H1 (cell line): ENCODE data around the gene BTD. TPM values are rescaled to one million over a fixed set of nuclear protein-coding genes. Genes with fewer than 3 reads are reported as not detected.
"Not testable (repeated sequence)": the region's sequence is repeated elsewhere in the genome, so short reads cannot be mapped to it uniquely, and the experiment has no call there.

ENCODE experiments used
- CTCF ChIA-PET: fragments of 300-600 bp; sonication (Branson Sonifier 250); formaldehyde crosslinking; loops from one replicate; lab custom pipeline; 2021; ENCODE audit not compliant: partially characterized antibody; lab: Charles Lee
- POLR2A ChIA-PET: fragments of 300-600 bp; sonication (Branson Sonifier 250); formaldehyde crosslinking; loops from one replicate; lab custom pipeline; 2021; ENCODE audit warnings: inconsistent platforms; ENCODE audit not compliant: partially characterized antibody; lab: Charles Lee
- DNase-seq, 2 experiments: peaks; one replicate each; pipeline versions ENCODE4 v3.0.0 to v3.0.0-alpha.2; 2010 to 2022; ENCODE audit warnings: low spot score in 2 of 2, low read depth in 1 of 2, mixed read lengths in 1 of 2
- FAIRE-seq: peaks from 2 replicates; lab custom pipeline; 2011; peaks lifted over from hg19 to GRCh38; lab: Jason Lieb, UNC
- H2AFZ ChIP-seq: 2 replicates; pipeline ENCODE4 v1.8.1; 2012; ENCODE audit warnings: low read length, inconsistent platforms
- H2AK5ac ChIP-seq: 2 replicates; pipeline ENCODE4 v1.6.1; 2013; ENCODE audit warnings: low read depth, low read length
- H2BK120ac ChIP-seq: replicated peaks from 2 replicates; pipeline ENCODE3; 2013; ENCODE audit warnings: low read depth, low read length, inconsistent platforms
- H2BK12ac ChIP-seq: 2 replicates; pipeline ENCODE4 v1.6.1; 2013; ENCODE audit warnings: low read depth, low read length
- H2BK15ac ChIP-seq: 2 replicates; pipeline ENCODE4 v1.6.1; 2013; ENCODE audit warnings: low read length
- H2BK20ac ChIP-seq: 2 replicates; pipeline ENCODE4 v1.6.1; 2013; ENCODE audit warnings: low read length
- H2BK5ac ChIP-seq: 2 replicates; pipeline ENCODE4 v1.6.1; 2013; ENCODE audit warnings: low read depth, low read length
- H3K14ac ChIP-seq: 2 replicates; pipeline ENCODE4 v1.6.1; 2013; ENCODE audit warnings: inconsistent platforms; ENCODE audit not compliant: insufficient read length
- H3K18ac ChIP-seq: 2 replicates; pipeline ENCODE4 v1.6.1; 2013; ENCODE audit warnings: low read length; ENCODE audit errors: extremely low read depth
- H3K23ac ChIP-seq: 2 replicates; pipeline ENCODE4 v1.6.1; 2013; ENCODE audit warnings: inconsistent platforms; ENCODE audit not compliant: insufficient read length
- H3K23me2 ChIP-seq: 2 replicates; pipeline ENCODE4 v1.6.1; 2013; ENCODE audit warnings: low read depth, low read length
- H3K27ac ChIP-seq: 2 replicates; pipeline ENCODE4 v1.6.1; 2011; ENCODE audit warnings: low read depth, low read length, inconsistent platforms
- H3K27me3 ChIP-seq, 4 experiments: replicated peaks in 1 of 4; 1 replicate in 1 of 4; 2 replicates in 3 of 4; pipeline versions ENCODE4 v1.6.1 to v1.8.1; 2011 to 2013; ENCODE audit warnings: low read length in 3 of 4, mild to moderate bottlenecking in 3 of 4, inconsistent platforms in 2 of 4, mixed read lengths in 2 of 4, moderate library complexity in 1 of 4; ENCODE audit not compliant: control insufficient read depth in 3 of 4, insufficient read depth in 3 of 4; ENCODE audit errors: extremely low read depth in 1 of 4
- H3K36me3 ChIP-seq, 4 experiments: 2 replicates each; pipeline versions ENCODE4 v1.6.1 to v1.8.1; 2011 to 2013; ENCODE audit warnings: mild to moderate bottlenecking in 4 of 4, low read length in 3 of 4, moderate library complexity in 2 of 4, control low read depth in 1 of 4, inconsistent platforms in 1 of 4; ENCODE audit not compliant: insufficient read depth in 4 of 4, control insufficient read depth in 2 of 4
- H3K4ac ChIP-seq: replicated peaks from 2 replicates; pipeline ENCODE3; 2013; ENCODE audit warnings: low read length, low read depth, mixed read lengths, inconsistent platforms; ENCODE audit not compliant: insufficient read length
- H3K4me1 ChIP-seq, 4 experiments: replicated peaks in 1 of 4; 1 replicate in 1 of 4; 2 replicates in 3 of 4; pipeline versions ENCODE4 v1.6.1 to v1.8.1; 2011 to 2013; ENCODE audit warnings: low read length in 3 of 4, inconsistent platforms in 2 of 4, mixed read lengths in 1 of 4; ENCODE audit not compliant: insufficient read depth in 4 of 4, control insufficient read depth in 3 of 4
- H3K4me2 ChIP-seq, 2 experiments: 2 replicates each; pipeline versions ENCODE4 v1.6.1 to v1.8.1; 2011 to 2013; ENCODE audit warnings: low read depth in 2 of 2, low read length in 2 of 2, control low read depth in 1 of 2, inconsistent platforms in 1 of 2, mild to moderate bottlenecking in 1 of 2; ENCODE audit not compliant: insufficient read depth in 1 of 2
- H3K4me3 ChIP-seq, 4 experiments: fragments of 200-600, 300-600 bp in 1 of 4; sonication (generic), shearing (Covaris generic), sonication (Bioruptor Twin) in 1 of 4; 2 replicates each; pipeline versions ENCODE4 v1.5.1 to v1.8.1; 2011 to 2016; ENCODE audit warnings: low read length in 4 of 4, low read depth in 3 of 4, control low read depth in 2 of 4, inconsistent platforms in 2 of 4, mild to moderate bottlenecking in 2 of 4, mixed read lengths in 1 of 4, moderate library complexity in 1 of 4; ENCODE audit not compliant: insufficient read depth in 2 of 4; ENCODE audit errors: extremely low read depth in 1 of 4
- H3K56ac ChIP-seq: replicated peaks from 2 replicates; pipeline ENCODE3; 2013; ENCODE audit warnings: low read depth, mild to moderate bottlenecking, mixed read lengths, low read length, inconsistent platforms; ENCODE audit not compliant: insufficient read length
- H3K79me1 ChIP-seq: 2 replicates; pipeline ENCODE4 v1.6.1; 2013; ENCODE audit warnings: low read depth, low read length, control low read depth
- H3K79me2 ChIP-seq, 2 experiments: 2 replicates each; pipeline versions ENCODE4 v1.6.1 to v1.8.1; 2012 to 2013; ENCODE audit warnings: low read length in 2 of 2, mild to moderate bottlenecking in 2 of 2, inconsistent platforms in 1 of 2; ENCODE audit not compliant: insufficient read depth in 2 of 2, control insufficient read depth in 1 of 2
- H3K9ac ChIP-seq, 4 experiments: replicated peaks in 1 of 4; 1 replicate in 1 of 4; 2 replicates in 3 of 4; pipeline versions ENCODE4 v1.6.1 to v1.8.1; 2011 to 2013; ENCODE audit warnings: low read depth in 3 of 4, low read length in 3 of 4, control low read depth in 2 of 4, mild to moderate bottlenecking in 2 of 4, moderate library complexity in 2 of 4, inconsistent platforms in 1 of 4; ENCODE audit errors: extremely low read depth in 1 of 4
- H3K9me3 ChIP-seq, 2 experiments: 2 replicates each; pipeline versions ENCODE4 v1.6.1 to v1.8.1; 2012 to 2013; ENCODE audit warnings: mild to moderate bottlenecking in 2 of 2, moderate library complexity in 2 of 2, control low read depth in 1 of 2, inconsistent platforms in 1 of 2, low read depth in 1 of 2, low read length in 1 of 2, mixed read lengths in 1 of 2; ENCODE audit not compliant: insufficient read depth in 2 of 2
- H4K20me1 ChIP-seq, 2 experiments: replicated peaks in 1 of 2; 2 replicates each; pipeline versions ENCODE3 to v1.8.1; 2011 to 2013; ENCODE audit warnings: inconsistent platforms in 2 of 2, low read length in 2 of 2, mild to moderate bottlenecking in 1 of 2; ENCODE audit not compliant: insufficient read depth in 2 of 2, control insufficient read depth in 1 of 2
- H4K5ac ChIP-seq: 2 replicates; pipeline ENCODE4 v1.6.1; 2013; ENCODE audit warnings: low read length, low read depth, mixed read lengths, inconsistent platforms; ENCODE audit not compliant: insufficient read length
- H4K8ac ChIP-seq: 2 replicates; pipeline ENCODE4 v1.8.0; 2013; ENCODE audit warnings: mild to moderate bottlenecking, moderate library complexity, low read length, inconsistent platforms; ENCODE audit not compliant: insufficient read depth; ENCODE audit errors: extremely low read depth
- H4K91ac ChIP-seq: replicated peaks from 2 replicates; pipeline ENCODE3; 2013; ENCODE audit warnings: low read length, mixed read lengths, inconsistent platforms; ENCODE audit not compliant: insufficient read length
- WGBS, 2 experiments: shearing (Covaris generic) in 1 of 2; methylation state at CpG; one replicate each; pipeline versions ENCODE4 v1.1.6 to v1.1.7; 2013 to 2015; ENCODE audit warnings: low lambda C conversion rate in 2 of 2, mixed read lengths in 2 of 2, inconsistent platforms in 1 of 2, low coverage in 1 of 2, missing lambda C conversion rate in 1 of 2; ENCODE audit not compliant: insufficient replicate concordance in 2 of 2, insufficient coverage in 1 of 2, insufficient read length in 1 of 2; ENCODE audit errors: extremely low coverage in 1 of 2, missing lambda C conversion rate in 1 of 2; 5-methylcytosine and 5-hydroxymethylcytosine counted together
- polyA plus RNA-seq, 7 experiments: library from polyadenylated mRNA; depleted of rRNA in 3 of 7; stranded (reverse) in 5 of 7; unstranded in 2 of 7; fragments of >200 nt in 5 of 7; fragments of 200-250 nt in 2 of 7; gene quantifications; 1 replicate in 5 of 7; 2 replicates in 1 of 7; 4 replicates in 1 of 7; pipeline versions ENCODE4 v1.2.1 to v1.2.3, GENCODE V29; 2011 to 2013; ENCODE audit warnings: missing spikeins in 2 of 7, mixed read lengths in 2 of 7
- total RNA-seq: library from RNA; stranded (reverse); fragmentation: NEBNext Ultra II Directional; extraction: Animal tissue kit (Norgen Biotek cat#: 25700); gene quantifications from 2 replicates; pipeline ENCODE4 v1.2.1, GENCODE V29; 2021

The BTD gene
- total and polyA plus RNA-seq, 2 of the 8 experiments (the other 6 are each of a cell fraction or from before 2014, with no cell fraction given), result 21.8 to 36.7 TPM

DNA sequence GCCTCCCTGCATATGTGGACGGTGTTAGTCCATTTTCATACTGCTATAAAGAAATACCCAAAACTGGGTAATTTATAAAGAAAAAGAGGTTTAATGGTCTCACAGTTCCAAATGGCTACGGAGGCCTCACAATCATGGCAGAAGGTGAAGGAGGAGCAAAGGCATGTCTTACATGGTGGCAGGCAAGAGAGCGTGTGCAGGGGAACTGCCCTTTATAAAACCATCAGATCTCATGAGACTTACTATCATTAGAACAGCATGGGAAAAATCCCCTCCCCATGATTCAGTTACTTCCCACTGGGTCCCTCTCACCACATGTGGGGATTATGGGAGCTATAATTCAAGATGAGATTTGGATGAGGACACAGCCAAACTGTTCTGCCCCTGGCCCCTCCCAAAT, 1.3 kb downstream of the BTD start:
- 90% methylated on average over 3 of the region's 3 CpGs; no CpG with 5 or more reads in 1 of the 2 experiments for WGBS, 2 experiments
- DNase-seq, H2BK20ac ChIP-seq, H2BK120ac ChIP-seq, H2AFZ ChIP-seq, H4K20me1 ChIP-seq, H3K23ac ChIP-seq, H3K9ac ChIP-seq, CTCF ChIA-PET, H2BK5ac ChIP-seq, H3K79me1 ChIP-seq, H3K27ac ChIP-seq, H3K4me1 ChIP-seq, H3K9me3 ChIP-seq, POLR2A ChIA-PET, H3K23me2 ChIP-seq, H3K18ac ChIP-seq, H3K27me3 ChIP-seq, H3K14ac ChIP-seq, H2BK12ac ChIP-seq, H2BK15ac ChIP-seq, H4K91ac ChIP-seq, H4K8ac ChIP-seq, H3K56ac ChIP-seq, FAIRE-seq, H4K5ac ChIP-seq, H2AK5ac ChIP-seq, H3K4ac ChIP-seq: not testable (repeated sequence)
- Histone ChIP-seq H3K4me3 (peak overlapping the region; percentile 84 to 99 (median 89); a peak in 7 of 8 replicates), H3K79me2 (peaks cover 0 to 22% of the 10 kb centered on the region in 2 experiments; a peak in 3 of 4 replicates), H3K4me2 (peak overlapping the region; percentile 77 to 96), H3K36me3 (peaks cover 7 to 24% (median 10%) of the 10 kb centered on the region in 4 experiments)

GRCh38 chr3:15604584-15604983, 3.0 kb downstream of the BTD start:
- H3K4me1 ChIP-seq, H3K27me3 ChIP-seq, H4K20me1 ChIP-seq, H4K8ac ChIP-seq, H3K23me2 ChIP-seq, H3K18ac ChIP-seq, H3K14ac ChIP-seq, H3K4me3 ChIP-seq, H2BK12ac ChIP-seq, H3K9ac ChIP-seq, H3K36me3 ChIP-seq, H2BK15ac ChIP-seq, H4K5ac ChIP-seq, H4K91ac ChIP-seq, H3K4ac ChIP-seq, H3K4me2 ChIP-seq, FAIRE-seq, H3K56ac ChIP-seq, H2BK20ac ChIP-seq, H3K79me1 ChIP-seq, H3K9me3 ChIP-seq, H2BK120ac ChIP-seq, H2AFZ ChIP-seq, H3K23ac ChIP-seq, CTCF ChIA-PET, H2BK5ac ChIP-seq, DNase-seq, H3K27ac ChIP-seq, H2AK5ac ChIP-seq, POLR2A ChIA-PET: not testable (repeated sequence)
- H3K79me2 ChIP-seq, result peaks cover 0 to 17% of the 10 kb centered on the region in 2 experiments; a peak in 3 of 4 replicates
- 95% methylated on average over 1 of the region's 1 CpG; no CpG with 5 or more reads in 1 of the 2 experiments for WGBS, 2 experiments
